NT2/D1 (cell line): ENCODE results near the gene ARID1B.

Source experiments
- DNase-seq: peaks from one replicate; pipeline ENCODE4 v3.0.0-alpha.2; 2011; ENCODE audit warnings: low read depth, low spot score
- H3K27me3 ChIP-seq: 2 replicates; pipeline ENCODE4 v1.6.0; 2011; ENCODE audit warnings: mild to moderate bottlenecking; ENCODE audit not compliant: insufficient read length, insufficient read depth
- H3K36me3 ChIP-seq: 2 replicates; pipeline ENCODE4 v1.6.1; 2011; ENCODE audit warnings: mild to moderate bottlenecking, low read length, mixed read lengths; ENCODE audit not compliant: insufficient read depth, insufficient read length
- H3K4me1 ChIP-seq: 2 replicates; pipeline ENCODE4 v1.5.1; 2011; ENCODE audit not compliant: insufficient read depth, insufficient read length
- H3K4me3 ChIP-seq: 2 replicates; pipeline ENCODE4 v1.5.1; 2011; ENCODE audit warnings: low read depth; ENCODE audit not compliant: insufficient read length
- H3K9ac ChIP-seq: 2 replicates; pipeline ENCODE4 v1.6.0; 2011; ENCODE audit warnings: low read depth; ENCODE audit not compliant: insufficient read length
- H3K9me3 ChIP-seq: 2 replicates; pipeline ENCODE4 v1.5.1; 2011; ENCODE audit warnings: mild to moderate bottlenecking, low read length; ENCODE audit not compliant: insufficient read depth
- SUZ12 ChIP-seq: IDR thresholded peaks from 2 replicates; pipeline ENCODE4 v1.6.1; 2011; ENCODE audit not compliant: insufficient read length, insufficient read depth; ENCODE audit errors: extremely low read depth
- YY1 ChIP-seq: IDR thresholded peaks from 2 replicates; pipeline ENCODE4 v1.6.1; 2011; ENCODE audit not compliant: insufficient read length, insufficient read depth
- ZNF274 ChIP-seq: IDR thresholded peaks from 2 replicates; pipeline ENCODE4 v1.6.1; 2011; ENCODE audit warnings: mild to moderate bottlenecking, low read depth, low read length

Gene ARID1B

GRCh38 chr6:156845454-156846155 is 68.4 kb downstream of the ARID1B start:
- H3K36me3 ChIP-seq: no peaks in the 10 kb centered on the region
- H3K9me3 ChIP-seq: no peaks in the 10 kb centered on the region
- H3K27me3 ChIP-seq: no peaks in the 10 kb centered on the region
- no peak for TF ChIP-seq ZNF274
- TF ChIP-seq YY1: no peak
- TF ChIP-seq SUZ12: no peak
- DNase-seq: no peak
- no peaks in the 10 kb centered on the region for H3K4me1 ChIP-seq
- no peak overlapping the region for H3K9ac ChIP-seq
- H3K4me3 ChIP-seq: no peak overlapping the region

GRCh38 chr6:156846845-156847599 is 69.8 kb downstream of the ARID1B start:
- Histone ChIP-seq H3K4me1 (no peaks in the 10 kb centered on the region), H3K4me3 (no peak overlapping the region), H3K9me3 (no peaks in the 10 kb centered on the region), H3K36me3 (no peaks in the 10 kb centered on the region), H3K9ac (no peak overlapping the region), H3K27me3 (no peaks in the 10 kb centered on the region)
- DNase-seq: no peak
- TF ChIP-seq SUZ12 (no peak), YY1 (no peak), ZNF274 (no peak)

DNA sequence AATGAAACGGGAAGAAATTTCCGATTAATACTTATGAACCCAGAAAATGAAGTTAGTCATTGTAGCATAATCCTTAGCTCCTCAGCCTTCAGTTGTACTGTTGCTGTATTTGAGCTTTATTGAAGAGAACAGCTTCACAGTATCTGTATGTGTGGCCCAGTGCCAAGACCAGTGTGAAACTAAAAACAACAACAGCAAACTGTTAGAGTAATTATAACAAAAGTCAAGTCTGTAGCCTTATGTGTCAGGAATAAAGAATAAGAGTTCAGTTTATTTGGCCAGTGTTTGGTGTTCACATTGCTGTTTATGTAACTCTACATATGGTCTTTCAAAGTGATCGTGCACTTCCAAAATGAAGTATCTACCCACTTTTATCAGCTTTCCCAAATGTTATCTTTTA is 70.9 kb downstream of the ARID1B start:
- no peaks in the 10 kb centered on the region for H3K4me1 ChIP-seq
- no peaks in the 10 kb centered on the region for H3K27me3 ChIP-seq
- H3K9ac ChIP-seq: no peak overlapping the region
- DNase-seq: no peak
- H3K36me3 ChIP-seq: no peaks in the 10 kb centered on the region
- no peaks in the 10 kb centered on the region for H3K9me3 ChIP-seq
- no peak for TF ChIP-seq YY1
- no peak for TF ChIP-seq SUZ12
- no peak for TF ChIP-seq ZNF274
- no peak overlapping the region for H3K4me3 ChIP-seq

DNA sequence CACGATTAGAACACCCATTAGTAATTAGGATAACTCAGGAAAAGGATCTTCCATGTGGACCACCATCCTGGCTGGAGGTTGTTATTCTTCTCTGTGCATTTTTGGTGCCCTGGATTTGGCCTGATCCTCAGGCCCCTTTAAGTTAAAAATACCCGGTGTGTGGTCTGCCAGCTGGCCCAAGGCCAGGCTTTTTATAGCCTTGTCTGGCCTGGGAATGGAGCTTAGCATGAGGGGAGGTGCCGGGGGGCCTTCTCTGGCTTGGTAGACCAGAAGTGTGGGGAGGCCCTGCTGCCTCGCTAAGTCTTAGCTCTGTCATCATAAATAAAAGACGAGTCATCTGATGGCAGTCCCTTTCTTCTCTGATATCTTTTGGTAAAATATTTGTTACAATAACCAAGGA is 71.4 kb downstream of the ARID1B start:
- H3K9me3 ChIP-seq: no peaks in the 10 kb centered on the region
- TF ChIP-seq YY1 (no peak), SUZ12 (no peak)
- no peak for DNase-seq

DNA sequence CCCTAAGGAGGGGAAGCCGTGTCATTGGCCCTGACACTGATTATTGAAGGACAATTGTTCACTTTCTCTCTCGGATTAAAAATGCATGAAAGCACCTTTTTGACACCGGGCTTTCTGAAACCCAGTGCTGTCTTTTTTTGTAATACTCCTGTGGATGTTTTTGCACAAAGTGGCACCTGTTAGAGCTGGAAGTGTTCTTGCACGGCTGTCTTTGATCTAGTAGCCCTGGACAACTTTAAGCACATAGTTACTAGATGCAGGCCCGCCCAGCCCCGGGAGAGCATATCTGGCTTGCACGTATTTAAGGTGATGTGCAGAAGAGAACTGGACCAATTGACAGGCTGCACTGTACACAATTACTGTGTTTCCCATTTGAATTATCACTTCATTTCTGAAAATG is 72.6 kb downstream of the ARID1B start:
- Histone ChIP-seq H3K27me3 (no peaks in the 10 kb centered on the region), H3K4me1 (peaks cover 4% of the 10 kb centered on the region), H3K9ac (no peak overlapping the region), H3K4me3 (no peak overlapping the region), H3K36me3 (no peaks in the 10 kb centered on the region), H3K9me3 (no peaks in the 10 kb centered on the region)
- TF ChIP-seq SUZ12 (no peak), YY1 (no peak), ZNF274 (no peak)
- DNase-seq: no peak

More for the DNA sequence above, 71.4 kb downstream of the ARID1B start:
- H3K9ac ChIP-seq: no peak overlapping the region
- peaks cover 3% of the 10 kb centered on the region for H3K4me1 ChIP-seq
- H3K27me3 ChIP-seq: no peaks in the 10 kb centered on the region
- no peak overlapping the region for H3K4me3 ChIP-seq
- H3K36me3 ChIP-seq: no peaks in the 10 kb centered on the region

- TF ChIP-seq SUZ12 (no peak), ZNF274 (no peak), YY1 (no peak)
- DNase-seq: no peak
- Histone ChIP-seq H3K36me3 (no peaks in the 10 kb centered on the region), H3K4me3 (no peak overlapping the region), H3K4me1 (peaks cover 4% of the 10 kb centered on the region), H3K9ac (no peak overlapping the region), H3K27me3 (no peaks in the 10 kb centered on the region), H3K9me3 (no peaks in the 10 kb centered on the region)
Measured at GRCh38 chr6:156850353-156850752, 73.2 kb downstream of the ARID1B start.

DNA sequence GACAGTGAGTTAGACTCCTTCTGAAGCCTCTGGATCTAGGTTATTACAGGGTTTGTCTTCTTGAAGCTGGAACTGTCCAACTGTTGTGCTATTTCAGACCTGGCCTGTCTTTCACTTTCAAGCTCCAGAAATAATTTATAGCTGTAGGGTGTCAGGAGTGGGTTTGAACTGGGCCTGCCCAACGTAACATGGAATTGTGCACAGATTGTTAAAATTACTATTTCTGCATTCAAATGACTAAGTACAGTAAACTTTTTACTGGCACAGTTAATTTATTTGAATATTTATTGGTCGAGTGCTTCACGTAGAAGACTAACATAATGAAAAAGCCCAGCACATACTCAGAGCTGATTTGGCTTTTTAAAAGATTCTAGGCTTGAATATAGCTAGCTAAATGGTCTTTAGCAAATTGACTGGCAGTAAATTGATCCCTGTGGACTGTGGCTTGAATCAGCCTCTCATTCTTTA is 74.3 kb downstream of the ARID1B start:
- no peak overlapping the region for H3K4me3 ChIP-seq
- TF ChIP-seq YY1: no peak
- no peak for TF ChIP-seq SUZ12
- TF ChIP-seq ZNF274: no peak

More for the DNA sequence above, 74.3 kb downstream of the ARID1B start:
- Histone ChIP-seq H3K36me3 (no peaks in the 10 kb centered on the region), H3K9ac (no peak overlapping the region), H3K27me3 (no peaks in the 10 kb centered on the region), H3K9me3 (no peaks in the 10 kb centered on the region), H3K4me1 (peaks cover 4% of the 10 kb centered on the region)
- no peak for DNase-seq
